ENCODE data around the gene TMEM145. TPM values are rescaled to one million over a fixed set of nuclear protein-coding genes. Genes with fewer than 3 reads are reported as not detected.
A peak's percentile ranks its signal among the peaks of the same experiment; 100 is the strongest.

Gene TMEM145
- total RNA-seq, 1 donor from 2014 or later, result not detected

- intact Hi-C loops (cut with micrococcal nuclease), result no loop called here
- ATAC-seq (ENCODE audit: low read depth) (no peak), DNase-seq (no peak)
- CTCF ChIA-PET, result interaction anchor here (1.0 kb wide), 1 partner anchor 30 kb away, joined by 3 read pairs; no protein-coding TSS in a partner anchor
- no peaks in the 10 kb centered on the region for H3K27me3 Mint-ChIP-seq
- H3K27ac Mint-ChIP-seq, result no peak overlapping the region
- peaks cover 47% of the 10 kb centered on the region for H3K4me1 Mint-ChIP-seq
- peaks cover 27% of the 10 kb centered on the region for H3K36me3 Mint-ChIP-seq (ENCODE audit: low read depth)
- no peaks in the 10 kb centered on the region for H3K9me3 Mint-ChIP-seq
- TF ChIP-seq CTCF (IDR thresholded peaks at IDR 0.05), result no peak
- POLR2A ChIA-PET, result interaction anchor here (0.6 kb wide), 1 partner anchor 193 kb away, joined by 4 read pairs; no protein-coding TSS in a partner anchor
- no peak overlapping the region for H3K4me3 Mint-ChIP-seq
Measured at GRCh38 chr19:42275103-42275502, 38.0 kb upstream of the TMEM145 start.

GRCh38 chr19:42275517-42275916 is 37.6 kb upstream of the TMEM145 start:
- no peak for TF ChIP-seq CTCF (IDR thresholded peaks at IDR 0.05)
- ATAC-seq (ENCODE audit: low read depth), result no peak
- no peaks in the 10 kb centered on the region for H3K27me3 Mint-ChIP-seq
- no peak overlapping the region for H3K27ac Mint-ChIP-seq
- ChIA-PET CTCF (interaction anchor here (1.0 kb wide), 1 partner anchor 30 kb away, joined by 3 read pairs; no protein-coding TSS in a partner anchor), POLR2A (interaction anchor here (0.6 kb wide), 1 partner anchor 193 kb away, joined by 4 read pairs; no protein-coding TSS in a partner anchor)
- H3K9me3 Mint-ChIP-seq, result no peaks in the 10 kb centered on the region
- peaks cover 43% of the 10 kb centered on the region for H3K4me1 Mint-ChIP-seq
- intact Hi-C loops (cut with micrococcal nuclease), result no loop called here
- no peak overlapping the region for H3K4me3 Mint-ChIP-seq
- DNase-seq, result no peak
- peaks cover 24% of the 10 kb centered on the region for H3K36me3 Mint-ChIP-seq (ENCODE audit: low read depth)

GRCh38 chr19:42276284-42276683 is 36.8 kb upstream of the TMEM145 start:
- no peak for TF ChIP-seq CTCF (IDR thresholded peaks at IDR 0.05)
- H3K9me3 Mint-ChIP-seq, result no peaks in the 10 kb centered on the region
- intact Hi-C loops (cut with micrococcal nuclease), result no loop called here
- CTCF ChIA-PET, result no interaction called here
- POLR2A ChIA-PET, result interaction anchor here (0.8 kb wide), 1 partner anchor 24 kb away, joined by 3 read pairs; no protein-coding TSS in a partner anchor
- DNase-seq, result no peak
- H3K4me3 Mint-ChIP-seq, result no peak overlapping the region
- H3K36me3 Mint-ChIP-seq (ENCODE audit: low read depth), result peaks cover 22% of the 10 kb centered on the region
- peak overlapping the region; percentile 1 for H3K27ac Mint-ChIP-seq
- no peaks in the 10 kb centered on the region for H3K27me3 Mint-ChIP-seq
- H3K4me1 Mint-ChIP-seq, result peaks cover 39% of the 10 kb centered on the region
- ATAC-seq (ENCODE audit: low read depth), result no peak

GRCh38 chr19:42276821-42277220 is 36.3 kb upstream of the TMEM145 start:
- no peak overlapping the region for H3K27ac Mint-ChIP-seq
- POLR2A ChIA-PET, result interaction anchor here (0.6 to 0.8 kb wide), 2 partner anchors 24 to 62 kb away, joined by 3 to 7 read pairs; no protein-coding TSS in a partner anchor
- CTCF ChIA-PET, result no interaction called here
- no peak overlapping the region for H3K4me3 Mint-ChIP-seq
- H3K4me1 Mint-ChIP-seq, result peaks cover 40% of the 10 kb centered on the region
- intact Hi-C loops (cut with micrococcal nuclease), result no loop called here
- no peaks in the 10 kb centered on the region for H3K27me3 Mint-ChIP-seq
- no peak for ATAC-seq (ENCODE audit: low read depth)
- DNase-seq, result no peak
- H3K9me3 Mint-ChIP-seq, result no peaks in the 10 kb centered on the region
- H3K36me3 Mint-ChIP-seq (ENCODE audit: low read depth), result peaks cover 18% of the 10 kb centered on the region
- TF ChIP-seq CTCF (IDR thresholded peaks at IDR 0.05), result no peak

- Mint-ChIP-seq H3K4me1 (peaks cover 49% of the 10 kb centered on the region), H3K4me3 (no peak overlapping the region), H3K36me3 (ENCODE audit: low read depth) (peaks cover 18% of the 10 kb centered on the region), H3K9me3 (no peaks in the 10 kb centered on the region), H3K27ac (no peak overlapping the region), H3K27me3 (no peaks in the 10 kb centered on the region)
- ATAC-seq (ENCODE audit: low read depth) (no peak), DNase-seq (no peak)
- intact Hi-C loops (cut with micrococcal nuclease), result no loop called here
- CTCF ChIA-PET, result interaction anchor here (2.0 to 2.9 kb wide), 4 partner anchors 32 to 146 kb away, joined by 7 to 29 read pairs (median 26); partner anchors contain the start of genes GSK3A and POU2F2
- POLR2A ChIA-PET, result interaction anchor here (0.7 to 2.0 kb wide), 2 partner anchors 9 to 58 kb away, joined by 3 to 5 read pairs; partner anchors contain the start of genes CIC and ZNF526
- no peak for TF ChIP-seq CTCF (IDR thresholded peaks at IDR 0.05)
Measured at GRCh38 chr19:42277821-42278451, 35.2 kb upstream of the TMEM145 start.
